Smooth muscle cell (in vitro differentiated cells): ENCODE measurements around the gene CHRNA1. TPM values are rescaled to one million over a fixed set of nuclear protein-coding genes. Genes with fewer than 3 reads are reported as not detected.
"Not testable (repeated sequence)": the region's sequence is repeated elsewhere in the genome, so short reads cannot be mapped to it uniquely, and the experiment has no call there.

Experiments used
- DNase-seq: peaks from one replicate; lab custom pipeline; 2025; ENCODE audit not compliant: unreplicated experiment; lab: John Stamatoyannopoulos, UW
- H2AFZ ChIP-seq: fragments of 200-600 bp; sonication (generic); 2 replicates; pipeline ENCODE4 v1.6.0; 2016; ENCODE audit warnings: antibody characterized with exemption, low read depth, mild to moderate bottlenecking
- H3F3A ChIP-seq: fragments of 200-600 bp; sonication (generic); 2 replicates; pipeline ENCODE4 v1.6.0; 2017; ENCODE audit warnings: antibody characterized with exemption, low read depth
- H3K27ac ChIP-seq: fragments of 200-600 bp; sonication (generic); 2 replicates; pipeline ENCODE4 v1.5.1; 2016; ENCODE audit warnings: low read depth, mild to moderate bottlenecking
- H3K27me3 ChIP-seq: fragments of 200-600 bp; sonication (generic); 2 replicates; pipeline ENCODE4 v1.6.1; 2016; ENCODE audit warnings: low read depth, mild to moderate bottlenecking
- H3K36me3 ChIP-seq: fragments of 200-600 bp; sonication (generic); 2 replicates; pipeline ENCODE4 v1.5.1; 2016; ENCODE audit warnings: low read depth
- H3K4me1 ChIP-seq: fragments of 200-600 bp; sonication (generic); 2 replicates; pipeline ENCODE4 v1.5.1; 2016; ENCODE audit warnings: low read depth
- H3K4me2 ChIP-seq: fragments of 200-600 bp; sonication (generic); 2 replicates; pipeline ENCODE4 v1.6.0; 2016; ENCODE audit warnings: mild to moderate bottlenecking
- H3K4me3 ChIP-seq: fragments of 200-600 bp; sonication (generic); 2 replicates; pipeline ENCODE4 v1.5.1; 2016; ENCODE audit warnings: mild to moderate bottlenecking
- H3K79me2 ChIP-seq: fragments of 200-600 bp; sonication (generic); 2 replicates; pipeline ENCODE4 v1.6.0; 2016; ENCODE audit warnings: low read depth, mild to moderate bottlenecking
- H3K9ac ChIP-seq: fragments of 200-600 bp; sonication (generic); 2 replicates; pipeline ENCODE4 v1.6.0; 2016; ENCODE audit warnings: low read depth
- H3K9me3 ChIP-seq: fragments of 200-600 bp; sonication (generic); replicated peaks from 2 replicates; pipeline ENCODE4 v1.5.1; 2016; ENCODE audit warnings: low read depth
- H4K20me1 ChIP-seq: fragments of 200-600 bp; sonication (generic); 2 replicates; pipeline ENCODE4 v1.6.0; 2016; ENCODE audit warnings: low read depth
- WGBS: methylation state at CpG from one replicate; pipeline ENCODE4 v1.1.7; 2016; ENCODE audit warnings: low lambda C conversion rate; 5-methylcytosine and 5-hydroxymethylcytosine counted together
- polyA plus RNA-seq: library from polyadenylated mRNA; unstranded; fragments of >200 nt; fragmentation: Nextera tagmentation; extraction: Ambion mirVana; gene quantifications from 2 replicates; pipeline ENCODE4 v1.2.1, GENCODE V29; 2016
- total RNA-seq: library from RNA; depleted of rRNA; stranded (reverse); fragments of >200 nt; gene quantifications from 2 replicates; pipeline ENCODE4 v1.2.3, GENCODE V29; 2014
- TF ChIP-seq, protein P1 (sequence below): fragments of 200-600 bp; sonication (generic); IDR thresholded peaks from 2 replicates; pipeline ENCODE4 v1.5.1; 2017; ENCODE audit warnings: borderline replicate concordance, mild to moderate bottlenecking, antibody characterized with exemption; ENCODE audit not compliant: insufficient read depth, poor library complexity, severe bottlenecking

Gene CHRNA1
- total and polyA plus RNA-seq, 2 experiments from 2014 or later = 1.2 to 1.3 TPM

DNA sequence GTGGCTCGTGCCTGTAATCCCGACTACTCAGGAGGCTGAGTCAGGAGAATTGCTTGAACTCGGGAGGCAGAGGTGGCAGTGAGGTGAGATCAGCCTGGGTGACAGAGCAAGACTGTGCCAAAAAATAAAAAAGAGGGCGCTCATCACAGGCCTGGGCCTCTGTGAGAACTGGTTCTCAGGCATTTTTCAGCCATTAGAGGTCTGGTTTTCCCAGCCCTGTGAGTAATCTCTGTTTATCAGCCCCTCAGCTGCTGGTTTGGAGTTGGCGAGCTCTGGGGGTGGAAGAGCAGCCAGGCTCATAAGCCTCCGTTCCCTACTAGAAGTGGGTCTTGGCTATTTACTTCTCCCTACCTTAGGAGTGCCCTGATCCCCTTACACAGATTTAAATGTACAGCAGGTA lies 53.1 kb downstream of the CHRNA1 start:
- Histone ChIP-seq H3K4me3 (no peak overlapping the region), H3K36me3 (no peaks in the 10 kb centered on the region)
- TF ChIP-seq, protein P1, sequence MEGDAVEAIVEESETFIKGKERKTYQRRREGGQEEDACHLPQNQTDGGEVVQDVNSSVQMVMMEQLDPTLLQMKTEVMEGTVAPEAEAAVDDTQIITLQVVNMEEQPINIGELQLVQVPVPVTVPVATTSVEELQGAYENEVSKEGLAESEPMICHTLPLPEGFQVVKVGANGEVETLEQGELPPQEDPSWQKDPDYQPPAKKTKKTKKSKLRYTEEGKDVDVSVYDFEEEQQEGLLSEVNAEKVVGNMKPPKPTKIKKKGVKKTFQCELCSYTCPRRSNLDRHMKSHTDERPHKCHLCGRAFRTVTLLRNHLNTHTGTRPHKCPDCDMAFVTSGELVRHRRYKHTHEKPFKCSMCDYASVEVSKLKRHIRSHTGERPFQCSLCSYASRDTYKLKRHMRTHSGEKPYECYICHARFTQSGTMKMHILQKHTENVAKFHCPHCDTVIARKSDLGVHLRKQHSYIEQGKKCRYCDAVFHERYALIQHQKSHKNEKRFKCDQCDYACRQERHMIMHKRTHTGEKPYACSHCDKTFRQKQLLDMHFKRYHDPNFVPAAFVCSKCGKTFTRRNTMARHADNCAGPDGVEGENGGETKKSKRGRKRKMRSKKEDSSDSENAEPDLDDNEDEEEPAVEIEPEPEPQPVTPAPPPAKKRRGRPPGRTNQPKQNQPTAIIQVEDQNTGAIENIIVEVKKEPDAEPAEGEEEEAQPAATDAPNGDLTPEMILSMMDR = no peak

DNA sequence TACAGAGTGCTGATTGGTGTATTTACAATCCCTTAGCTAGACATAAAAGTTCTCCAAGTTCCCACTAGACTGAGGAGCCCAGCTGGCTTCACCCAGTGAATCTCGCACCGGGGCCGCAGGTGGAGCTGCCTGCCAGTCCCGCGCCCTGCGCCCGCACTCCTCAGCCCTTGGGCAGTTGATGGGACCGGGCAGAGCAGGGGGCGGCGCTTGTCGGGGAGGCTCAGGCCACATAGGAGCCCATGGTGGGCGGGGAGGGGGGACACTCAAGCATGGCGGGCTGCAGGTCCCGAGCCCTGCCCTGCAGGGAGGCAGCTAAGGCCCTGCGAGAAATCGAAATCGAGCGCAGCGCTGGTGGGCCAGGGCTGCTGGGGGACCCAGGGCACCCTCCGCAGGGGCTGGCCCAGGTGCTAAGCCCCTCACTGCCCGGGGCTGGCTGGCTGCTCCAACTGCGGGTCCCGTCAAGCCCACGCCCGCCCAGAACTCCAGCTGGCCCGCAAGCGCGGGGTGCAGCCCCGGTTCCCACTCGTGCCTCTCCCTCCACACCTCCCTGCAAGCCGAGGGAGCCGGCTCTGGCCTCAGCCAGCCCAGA lies 54.8 kb downstream of the CHRNA1 start:
- H3K4me1 ChIP-seq, H3K9ac ChIP-seq, H3K36me3 ChIP-seq, DNase-seq, H3K9me3 ChIP-seq, H3F3A ChIP-seq, H3K79me2 ChIP-seq, H4K20me1 ChIP-seq, H3K4me2 ChIP-seq, H2AFZ ChIP-seq, H3K4me3 ChIP-seq, H3K27ac ChIP-seq: not testable (repeated sequence)
- peaks cover 10% of the 10 kb centered on the region for H3K27me3 ChIP-seq
- 98% methylated on average over 28 of the region's 32 CpGs for WGBS

More for the DNA sequence above, 53.1 kb downstream of the CHRNA1 start:
- Histone ChIP-seq H3K27me3 (no peaks in the 10 kb centered on the region), H3F3A (no peaks in the 10 kb centered on the region), H3K9me3 (no peaks in the 10 kb centered on the region), H4K20me1 (no peaks in the 10 kb centered on the region), H3K4me1 (no peaks in the 10 kb centered on the region), H3K27ac (peak overlapping the region; percentile 13), H3K79me2 (no peaks in the 10 kb centered on the region), H2AFZ (no peak overlapping the region), H3K9ac (no peak overlapping the region), H3K4me2 (no peak overlapping the region)
- DNase-seq = no peak
- 24% methylated on average over 6 of the region's 6 CpGs for WGBS

GRCh38 chr2:174708713-174709112 lies 55.6 kb downstream of the CHRNA1 start:
- Histone ChIP-seq H3K79me2 (no peaks in the 10 kb centered on the region), H3K4me2 (no peak overlapping the region), H4K20me1 (no peaks in the 10 kb centered on the region), H3K9me3 (no peaks in the 10 kb centered on the region), H2AFZ (no peak overlapping the region), H3K36me3 (no peaks in the 10 kb centered on the region), H3K27ac (no peak overlapping the region), H3K9ac (no peak overlapping the region), H3K27me3 (peaks cover 15% of the 10 kb centered on the region), H3K4me3 (no peak overlapping the region), H3K4me1 (no peaks in the 10 kb centered on the region), H3F3A (no peaks in the 10 kb centered on the region)
- TF ChIP-seq, protein P1 = no peak
- WGBS = 80% methylated on average over 9 of the region's 9 CpGs
- no peak for DNase-seq

GRCh38 chr2:174705321-174705720 lies 59.0 kb downstream of the CHRNA1 start:
- Histone ChIP-seq H3K79me2 (no peaks in the 10 kb centered on the region), H4K20me1 (no peaks in the 10 kb centered on the region), H3K27me3 (peaks cover 15% of the 10 kb centered on the region), H3K4me1 (no peaks in the 10 kb centered on the region), H3K4me2 (no peak overlapping the region), H3F3A (no peaks in the 10 kb centered on the region), H3K36me3 (no peaks in the 10 kb centered on the region), H3K4me3 (no peak overlapping the region), H2AFZ (no peak overlapping the region), H3K9ac (no peak overlapping the region), H3K27ac (no peak overlapping the region), H3K9me3 (no peaks in the 10 kb centered on the region)
- TF ChIP-seq, protein P1 = no peak
- 70% methylated on average over 4 of the region's 4 CpGs for WGBS
- DNase-seq = no peak
